ENCODE data around the gene GASK1B. TPM values are rescaled to one million over a fixed set of nuclear protein-coding genes. Genes with fewer than 3 reads are reported as not detected.

Gene GASK1B
- total RNA-seq, 1 donor from 2014 or later: not detected

GRCh38 chr4:158147151-158147550 lies 25.7 kb downstream of the GASK1B start:
- intact Hi-C loops (cut with micrococcal nuclease): no loop called here

GRCh38 chr4:158146736-158147135 lies 26.1 kb downstream of the GASK1B start:
- intact Hi-C loops (cut with micrococcal nuclease): no loop called here

GRCh38 chr4:158139086-158139485 lies 33.7 kb downstream of the GASK1B start:
- intact Hi-C loops (cut with micrococcal nuclease): no loop called here

- intact Hi-C loops (cut with micrococcal nuclease): no loop called here
Observed at GRCh38 chr4:158134222-158134621, 38.6 kb downstream of the GASK1B start.

- intact Hi-C loops (cut with micrococcal nuclease): no loop called here
Observed at GRCh38 chr4:158133551-158133950, 39.3 kb downstream of the GASK1B start.

- intact Hi-C loops (cut with micrococcal nuclease): no loop called here
Observed at GRCh38 chr4:158131027-158131426, 41.8 kb downstream of the GASK1B start.

GRCh38 chr4:158130204-158130603 lies 42.6 kb downstream of the GASK1B start:
- intact Hi-C loops (cut with micrococcal nuclease): no loop called here

- intact Hi-C loops (cut with micrococcal nuclease): no loop called here
Observed at GRCh38 chr4:158129694-158130093, 43.1 kb downstream of the GASK1B start.

GRCh38 chr4:158128540-158128939 lies 44.3 kb downstream of the GASK1B start:
- intact Hi-C loops (cut with micrococcal nuclease): no loop called here

- intact Hi-C loops (cut with micrococcal nuclease): no loop called here
Observed at GRCh38 chr4:158125310-158125709, 47.5 kb downstream of the GASK1B start.

Other genes starting within 250 kb of the GASK1B start
- 0.14 TPM in 1 of 2 replicates, not detected in the other for gene TMEM144, start 37.5 kb upstream of the GASK1B start, total RNA-seq